H1 (cell line): ENCODE measurements around the gene FAM193A. TPM values are rescaled to one million over a fixed set of nuclear protein-coding genes. Genes with fewer than 3 reads are reported as not detected.

Experiments
- CTCF ChIA-PET: fragments of 300-600 bp; sonication (Branson Sonifier 250); formaldehyde crosslinking; loops from one replicate; lab custom pipeline; 2021; ENCODE audit not compliant: partially characterized antibody; lab: Charles Lee
- POLR2A ChIA-PET: fragments of 300-600 bp; sonication (Branson Sonifier 250); formaldehyde crosslinking; loops from one replicate; lab custom pipeline; 2021; ENCODE audit warnings: inconsistent platforms; ENCODE audit not compliant: partially characterized antibody; lab: Charles Lee
- DNase-seq, 2 experiments: peaks; one replicate each; pipeline versions ENCODE4 v3.0.0 to v3.0.0-alpha.2; 2010 to 2022; ENCODE audit warnings: low spot score in 2 of 2, low read depth in 1 of 2, mixed read lengths in 1 of 2
- FAIRE-seq: peaks from 2 replicates; lab custom pipeline; 2011; peaks lifted over from hg19 to GRCh38; lab: Jason Lieb, UNC
- H2AFZ ChIP-seq: 2 replicates; pipeline ENCODE4 v1.8.1; 2012; ENCODE audit warnings: low read length, inconsistent platforms
- H2AK5ac ChIP-seq: 2 replicates; pipeline ENCODE4 v1.6.1; 2013; ENCODE audit warnings: low read depth, low read length
- H2BK120ac ChIP-seq: replicated peaks from 2 replicates; pipeline ENCODE3; 2013; ENCODE audit warnings: low read depth, low read length, inconsistent platforms
- H2BK12ac ChIP-seq: 2 replicates; pipeline ENCODE4 v1.6.1; 2013; ENCODE audit warnings: low read depth, low read length
- H2BK15ac ChIP-seq: 2 replicates; pipeline ENCODE4 v1.6.1; 2013; ENCODE audit warnings: low read length
- H2BK20ac ChIP-seq: 2 replicates; pipeline ENCODE4 v1.6.1; 2013; ENCODE audit warnings: low read length
- H2BK5ac ChIP-seq: 2 replicates; pipeline ENCODE4 v1.6.1; 2013; ENCODE audit warnings: low read depth, low read length
- H3K14ac ChIP-seq: 2 replicates; pipeline ENCODE4 v1.6.1; 2013; ENCODE audit warnings: inconsistent platforms; ENCODE audit not compliant: insufficient read length
- H3K18ac ChIP-seq: 2 replicates; pipeline ENCODE4 v1.6.1; 2013; ENCODE audit warnings: low read length; ENCODE audit errors: extremely low read depth
- H3K23ac ChIP-seq: 2 replicates; pipeline ENCODE4 v1.6.1; 2013; ENCODE audit warnings: inconsistent platforms; ENCODE audit not compliant: insufficient read length
- H3K23me2 ChIP-seq: 2 replicates; pipeline ENCODE4 v1.6.1; 2013; ENCODE audit warnings: low read depth, low read length
- H3K27ac ChIP-seq: 2 replicates; pipeline ENCODE4 v1.6.1; 2011; ENCODE audit warnings: low read depth, low read length, inconsistent platforms
- H3K27me3 ChIP-seq, 4 experiments: replicated peaks in 1 of 4; 1 replicate in 1 of 4; 2 replicates in 3 of 4; pipeline versions ENCODE4 v1.6.1 to v1.8.1; 2011 to 2013; ENCODE audit warnings: low read length in 3 of 4, mild to moderate bottlenecking in 3 of 4, inconsistent platforms in 2 of 4, mixed read lengths in 2 of 4, moderate library complexity in 1 of 4; ENCODE audit not compliant: control insufficient read depth in 3 of 4, insufficient read depth in 3 of 4; ENCODE audit errors: extremely low read depth in 1 of 4
- H3K36me3 ChIP-seq, 4 experiments: 2 replicates each; pipeline versions ENCODE4 v1.6.1 to v1.8.1; 2011 to 2013; ENCODE audit warnings: mild to moderate bottlenecking in 4 of 4, low read length in 3 of 4, moderate library complexity in 2 of 4, control low read depth in 1 of 4, inconsistent platforms in 1 of 4; ENCODE audit not compliant: insufficient read depth in 4 of 4, control insufficient read depth in 2 of 4
- H3K4ac ChIP-seq: replicated peaks from 2 replicates; pipeline ENCODE3; 2013; ENCODE audit warnings: low read length, low read depth, mixed read lengths, inconsistent platforms; ENCODE audit not compliant: insufficient read length
- H3K4me1 ChIP-seq, 4 experiments: replicated peaks in 1 of 4; 1 replicate in 1 of 4; 2 replicates in 3 of 4; pipeline versions ENCODE4 v1.6.1 to v1.8.1; 2011 to 2013; ENCODE audit warnings: low read length in 3 of 4, inconsistent platforms in 2 of 4, mixed read lengths in 1 of 4; ENCODE audit not compliant: insufficient read depth in 4 of 4, control insufficient read depth in 3 of 4
- H3K4me2 ChIP-seq, 2 experiments: 2 replicates each; pipeline versions ENCODE4 v1.6.1 to v1.8.1; 2011 to 2013; ENCODE audit warnings: low read depth in 2 of 2, low read length in 2 of 2, control low read depth in 1 of 2, inconsistent platforms in 1 of 2, mild to moderate bottlenecking in 1 of 2; ENCODE audit not compliant: insufficient read depth in 1 of 2
- H3K4me3 ChIP-seq, 4 experiments: fragments of 200-600, 300-600 bp in 1 of 4; sonication (generic), shearing (Covaris generic), sonication (Bioruptor Twin) in 1 of 4; 2 replicates each; pipeline versions ENCODE4 v1.5.1 to v1.8.1; 2011 to 2016; ENCODE audit warnings: low read length in 4 of 4, low read depth in 3 of 4, control low read depth in 2 of 4, inconsistent platforms in 2 of 4, mild to moderate bottlenecking in 2 of 4, mixed read lengths in 1 of 4, moderate library complexity in 1 of 4; ENCODE audit not compliant: insufficient read depth in 2 of 4; ENCODE audit errors: extremely low read depth in 1 of 4
- H3K56ac ChIP-seq: replicated peaks from 2 replicates; pipeline ENCODE3; 2013; ENCODE audit warnings: low read depth, mild to moderate bottlenecking, mixed read lengths, low read length, inconsistent platforms; ENCODE audit not compliant: insufficient read length
- H3K79me1 ChIP-seq: 2 replicates; pipeline ENCODE4 v1.6.1; 2013; ENCODE audit warnings: low read depth, low read length, control low read depth
- H3K79me2 ChIP-seq, 2 experiments: 2 replicates each; pipeline versions ENCODE4 v1.6.1 to v1.8.1; 2012 to 2013; ENCODE audit warnings: low read length in 2 of 2, mild to moderate bottlenecking in 2 of 2, inconsistent platforms in 1 of 2; ENCODE audit not compliant: insufficient read depth in 2 of 2, control insufficient read depth in 1 of 2
- H3K9ac ChIP-seq, 4 experiments: replicated peaks in 1 of 4; 1 replicate in 1 of 4; 2 replicates in 3 of 4; pipeline versions ENCODE4 v1.6.1 to v1.8.1; 2011 to 2013; ENCODE audit warnings: low read depth in 3 of 4, low read length in 3 of 4, control low read depth in 2 of 4, mild to moderate bottlenecking in 2 of 4, moderate library complexity in 2 of 4, inconsistent platforms in 1 of 4; ENCODE audit errors: extremely low read depth in 1 of 4
- H3K9me3 ChIP-seq, 2 experiments: 2 replicates each; pipeline versions ENCODE4 v1.6.1 to v1.8.1; 2012 to 2013; ENCODE audit warnings: mild to moderate bottlenecking in 2 of 2, moderate library complexity in 2 of 2, control low read depth in 1 of 2, inconsistent platforms in 1 of 2, low read depth in 1 of 2, low read length in 1 of 2, mixed read lengths in 1 of 2; ENCODE audit not compliant: insufficient read depth in 2 of 2
- H4K20me1 ChIP-seq, 2 experiments: replicated peaks in 1 of 2; 2 replicates each; pipeline versions ENCODE3 to v1.8.1; 2011 to 2013; ENCODE audit warnings: inconsistent platforms in 2 of 2, low read length in 2 of 2, mild to moderate bottlenecking in 1 of 2; ENCODE audit not compliant: insufficient read depth in 2 of 2, control insufficient read depth in 1 of 2
- H4K5ac ChIP-seq: 2 replicates; pipeline ENCODE4 v1.6.1; 2013; ENCODE audit warnings: low read length, low read depth, mixed read lengths, inconsistent platforms; ENCODE audit not compliant: insufficient read length
- H4K8ac ChIP-seq: 2 replicates; pipeline ENCODE4 v1.8.0; 2013; ENCODE audit warnings: mild to moderate bottlenecking, moderate library complexity, low read length, inconsistent platforms; ENCODE audit not compliant: insufficient read depth; ENCODE audit errors: extremely low read depth
- H4K91ac ChIP-seq: replicated peaks from 2 replicates; pipeline ENCODE3; 2013; ENCODE audit warnings: low read length, mixed read lengths, inconsistent platforms; ENCODE audit not compliant: insufficient read length
- CTCF ChIP-seq, 3 experiments: IDR thresholded peaks; 1 replicate in 2 of 3; 2 replicates in 1 of 3; pipeline versions ENCODE4 v1.5.1 to v1.6.1; 2011; ENCODE audit warnings: low read length in 3 of 3, mild to moderate bottlenecking in 3 of 3, inconsistent platforms in 2 of 3, low read depth in 1 of 3, moderate library complexity in 1 of 3; ENCODE audit not compliant: insufficient read depth in 1 of 3; ENCODE audit errors: control extremely low read depth in 1 of 3
- EZH2 ChIP-seq: fragments of 200-600 bp; sonication (generic); IDR thresholded peaks from 2 replicates; pipeline ENCODE4 v1.7.1; 2012; ENCODE audit warnings: low read depth, mild to moderate bottlenecking, moderate library complexity, low read length, inconsistent platforms; ENCODE audit not compliant: severe bottlenecking
- SAP30 ChIP-seq: fragments of 300-600 bp; sonication (generic); IDR thresholded peaks from 2 replicates; pipeline ENCODE4 v1.7.1; 2012; ENCODE audit warnings: low read length, moderate library complexity, mild to moderate bottlenecking, inconsistent platforms; ENCODE audit not compliant: insufficient read depth, insufficient replicate concordance
- SIN3A ChIP-seq, 2 experiments: IDR thresholded peaks in 1 of 2; conservative IDR thresholded peaks in 1 of 2; 2 replicates each; pipeline ENCODE4 v1.6.1; 2011 to 2012; ENCODE audit warnings: low read length in 2 of 2, improper control_type of control experiment in 1 of 2, low read depth in 1 of 2, mild to moderate bottlenecking in 1 of 2
- WGBS, 2 experiments: shearing (Covaris generic) in 1 of 2; methylation state at CpG; one replicate each; pipeline versions ENCODE4 v1.1.6 to v1.1.7; 2013 to 2015; ENCODE audit warnings: low lambda C conversion rate in 2 of 2, mixed read lengths in 2 of 2, inconsistent platforms in 1 of 2, low coverage in 1 of 2, missing lambda C conversion rate in 1 of 2; ENCODE audit not compliant: insufficient replicate concordance in 2 of 2, insufficient coverage in 1 of 2, insufficient read length in 1 of 2; ENCODE audit errors: extremely low coverage in 1 of 2, missing lambda C conversion rate in 1 of 2; 5-methylcytosine and 5-hydroxymethylcytosine counted together
- polyA plus RNA-seq, 7 experiments: library from polyadenylated mRNA; depleted of rRNA in 3 of 7; stranded (reverse) in 5 of 7; unstranded in 2 of 7; fragments of >200 nt in 5 of 7; fragments of 200-250 nt in 2 of 7; gene quantifications; 1 replicate in 5 of 7; 2 replicates in 1 of 7; 4 replicates in 1 of 7; pipeline versions ENCODE4 v1.2.1 to v1.2.3, GENCODE V29; 2011 to 2013; ENCODE audit warnings: missing spikeins in 2 of 7, mixed read lengths in 2 of 7
- total RNA-seq: library from RNA; stranded (reverse); fragmentation: NEBNext Ultra II Directional; extraction: Animal tissue kit (Norgen Biotek cat#: 25700); gene quantifications from 2 replicates; pipeline ENCODE4 v1.2.1, GENCODE V29; 2021

Gene FAM193A
- total and polyA plus RNA-seq, 2 of the 8 experiments (the other 6 are each of a cell fraction or from before 2014, with no cell fraction given), result 8.7 to 26.2 TPM

DNA sequence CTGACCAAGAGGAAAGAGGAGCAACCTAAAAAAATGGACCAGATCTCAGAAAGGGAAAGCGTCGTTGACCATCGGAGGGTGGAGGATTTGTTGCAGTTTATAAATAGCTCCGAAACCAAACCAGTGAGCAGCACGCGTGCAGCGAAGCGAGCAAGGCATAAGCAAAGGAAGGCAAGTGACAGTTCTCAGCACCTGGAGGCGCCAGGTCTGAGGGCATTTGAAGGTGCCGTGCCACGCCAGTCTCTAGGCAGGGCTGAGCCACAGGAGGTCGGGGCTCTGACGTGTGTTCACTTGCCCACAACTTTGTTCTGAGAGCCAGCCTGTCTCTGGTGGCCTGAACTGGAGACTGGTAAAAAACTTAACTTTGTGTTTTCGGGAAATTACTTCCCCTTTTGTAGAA, 160.0 kb downstream of the FAM193A start:
- H3K23ac ChIP-seq, result no peak overlapping the region
- no peak overlapping the region for H2AFZ ChIP-seq
- H4K91ac ChIP-seq, result no peak overlapping the region
- no peak overlapping the region for H2BK15ac ChIP-seq
- H3K79me1 ChIP-seq, result no peaks in the 10 kb centered on the region; the same call in 1 of the 2 replicates
- no peaks in the 10 kb centered on the region for H3K27me3 ChIP-seq
- no peak for TF ChIP-seq SIN3A (conservative IDR thresholded peaks at IDR 0.05 in 1 of 2, IDR thresholded peaks at IDR 0.05 in 1 of 2; ENCODE audit: low read depth in 1 of 2, low read length in 2 of 2)
- TF ChIP-seq SAP30, result no peak
- no peak for TF ChIP-seq CTCF (IDR thresholded peaks at IDR 0.05; ENCODE audit: control extremely low read depth in 1 of 3, insufficient read depth in 1 of 3, low read depth in 1 of 3, low read length in 3 of 3)
- no peak for TF ChIP-seq EZH2
- no peak overlapping the region for H2BK20ac ChIP-seq
- POLR2A ChIA-PET, result no interaction called here
- H4K20me1 ChIP-seq, result peaks cover 3 to 14% of the 10 kb centered on the region in 2 experiments
- no peak overlapping the region for H3K9ac ChIP-seq
- no peaks in the 10 kb centered on the region for H3K79me2 ChIP-seq
- no peak overlapping the region for H3K4ac ChIP-seq
- 92% methylated on average over 14 of the region's 14 CpGs; no CpG with 5 or more reads in 1 of the 2 experiments for WGBS, 2 experiments
- H3K4me3 ChIP-seq, result no peak overlapping the region
- H4K8ac ChIP-seq, result no peak overlapping the region
- no peaks in the 10 kb centered on the region; the same call in 1 of the 2 replicates for H3K23me2 ChIP-seq
- no peak overlapping the region for H2AK5ac ChIP-seq
- no peak overlapping the region for H3K56ac ChIP-seq
- H3K9me3 ChIP-seq, result no peaks in the 10 kb centered on the region
- no peak overlapping the region for H2BK5ac ChIP-seq
- no peak for FAIRE-seq
- H4K5ac ChIP-seq, result no peak overlapping the region
- CTCF ChIA-PET, result interaction anchor here (1.0 to 1.2 kb wide), 2 partner anchors 13 to 45 kb away, joined by 3 read pairs; no protein-coding TSS in a partner anchor
- H3K18ac ChIP-seq, result no peak overlapping the region
- no peak overlapping the region for H3K4me2 ChIP-seq
- no peaks in the 10 kb centered on the region for H3K4me1 ChIP-seq
- no peak overlapping the region for H3K27ac ChIP-seq
- H2BK120ac ChIP-seq, result no peak overlapping the region
- no peak overlapping the region for H3K14ac ChIP-seq
- H2BK12ac ChIP-seq, result no peak overlapping the region
- DNase-seq, result no peak
- peaks cover 29 to 53% (median 41%) of the 10 kb centered on the region in 4 experiments; a peak in 7 of 8 replicates for H3K36me3 ChIP-seq
